GM18507 (cell line): ENCODE results near the gene TBCD.
A peak's percentile ranks its signal among the peaks of the same experiment; 100 is the strongest.

ENCODE experiments used
- DNase-seq: peaks from one replicate; pipeline ENCODE4 v3.0.0; 2011; ENCODE audit warnings: low read depth; ENCODE audit not compliant: insufficient read length; ENCODE audit errors: extremely low spot score
- FAIRE-seq: peaks from 2 replicates; lab custom pipeline; 2011; peaks lifted over from hg19 to GRCh38; lab: Jason Lieb, UNC

The TBCD gene

DNA sequence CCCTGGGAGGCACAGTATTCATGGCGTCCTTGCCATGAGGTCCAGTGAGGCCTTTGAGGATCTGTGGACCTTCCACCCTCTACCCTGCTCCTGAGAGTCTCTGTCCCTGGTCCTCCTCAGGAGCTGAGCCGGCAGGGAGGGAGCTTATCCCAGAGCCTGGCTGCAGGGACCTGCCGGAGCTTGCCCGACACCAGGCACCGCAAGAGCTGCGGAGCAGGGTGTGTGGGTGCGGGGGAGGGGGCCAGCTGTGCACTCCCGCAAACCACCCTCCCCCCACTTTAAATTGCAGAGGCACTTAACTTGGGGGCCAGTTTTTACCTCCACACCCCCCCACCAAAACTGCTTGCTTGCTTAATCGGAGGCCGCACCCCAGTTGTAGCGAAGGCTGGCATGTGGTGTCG, 88.6 kb downstream of the TBCD start:
- FAIRE-seq (no peak), DNase-seq (no peak)

DNA sequence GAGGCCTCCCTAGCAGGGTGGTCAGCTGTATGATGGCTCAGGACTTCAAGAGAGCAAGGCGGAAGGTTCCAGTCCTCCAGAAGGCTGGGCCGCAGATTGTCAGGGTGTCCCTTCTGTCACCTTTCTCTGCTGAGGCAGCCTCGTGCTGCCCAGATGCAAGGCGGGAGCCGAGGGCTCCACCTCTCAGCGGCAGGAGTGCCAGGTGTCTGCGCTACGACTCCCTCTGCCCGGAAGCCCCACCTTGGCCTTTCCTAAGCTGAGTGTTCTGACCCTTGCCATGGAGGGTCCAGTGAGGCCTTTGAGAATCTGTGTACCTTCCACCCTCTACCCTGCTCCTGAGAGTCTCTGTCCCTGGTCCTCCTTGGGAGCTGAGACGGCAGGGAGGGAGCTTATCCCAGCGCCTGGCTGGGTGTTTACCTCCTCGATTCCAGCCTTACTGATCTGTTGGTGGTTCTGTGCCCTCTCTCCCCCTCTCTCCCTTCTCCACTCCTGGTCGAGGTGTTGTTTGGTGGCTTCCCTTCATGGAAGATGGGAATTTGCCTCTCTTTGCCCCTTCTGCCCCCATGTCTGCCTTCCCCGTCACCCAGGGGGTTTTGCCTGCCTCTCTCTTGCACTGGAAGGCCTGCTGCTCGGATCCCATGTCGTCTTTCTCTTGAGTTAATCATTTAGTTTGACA, 90.2 kb downstream of the TBCD start:
- no peak for FAIRE-seq
- DNase-seq = no peak

DNA sequence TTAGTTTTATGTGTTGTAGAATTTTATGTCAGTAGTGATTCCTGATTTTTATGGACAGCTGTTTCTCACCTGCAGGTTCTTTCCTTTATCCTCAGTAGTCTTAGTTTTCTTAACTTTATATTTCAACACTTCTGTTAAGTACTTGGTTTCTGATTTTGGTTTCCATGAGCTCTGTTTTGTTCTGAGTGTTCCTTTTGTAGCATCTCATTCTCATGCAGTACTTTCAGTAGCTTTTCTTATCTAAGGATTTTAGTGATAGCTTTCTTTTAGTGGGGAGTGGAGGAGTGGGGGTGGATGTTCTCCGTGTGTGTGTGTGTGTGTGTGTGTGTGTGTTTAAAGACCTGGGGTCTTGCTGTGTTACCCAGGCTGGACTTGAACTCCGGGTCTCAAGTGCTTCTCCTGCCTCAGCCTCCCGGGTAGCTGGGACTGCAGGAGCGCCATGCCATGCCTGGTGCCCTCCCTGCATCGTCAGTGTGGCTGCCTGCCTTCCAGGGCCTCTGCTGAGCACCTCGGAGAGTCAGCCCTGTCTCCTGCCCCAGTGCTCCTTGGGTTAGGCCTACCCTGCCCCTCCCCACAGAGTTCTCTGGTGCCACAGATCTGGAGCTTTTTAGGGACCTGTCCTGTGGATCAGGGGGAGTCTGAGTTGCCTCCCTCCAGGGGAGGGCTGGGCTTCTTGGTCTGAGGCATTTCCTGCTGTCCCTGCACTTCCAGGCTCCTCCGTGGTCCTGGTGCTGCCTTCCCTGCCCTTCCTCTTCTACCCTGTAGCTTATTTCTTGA, 92.2 kb downstream of the TBCD start:
- no peak for FAIRE-seq
- no peak for DNase-seq

DNA sequence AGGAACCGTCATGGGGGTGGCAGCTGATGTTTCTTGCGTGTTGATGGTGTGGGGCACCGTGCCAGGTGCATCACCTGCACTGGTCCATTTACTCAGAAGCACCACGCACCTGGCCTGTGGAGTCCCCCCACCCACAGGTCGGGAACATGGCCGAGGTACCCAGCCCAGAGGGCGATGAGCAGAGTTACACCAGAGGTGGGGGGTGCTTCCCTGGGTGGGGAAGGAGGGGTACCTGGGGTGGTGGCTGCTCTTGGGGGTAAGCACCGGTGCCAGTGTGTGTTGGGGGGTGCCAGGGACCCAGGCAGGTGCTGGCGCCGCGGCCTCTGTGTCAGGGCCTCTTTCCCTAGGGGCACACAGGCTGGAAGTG, 92.9 kb downstream of the TBCD start:
- FAIRE-seq = no peak
- no peak for DNase-seq

DNA sequence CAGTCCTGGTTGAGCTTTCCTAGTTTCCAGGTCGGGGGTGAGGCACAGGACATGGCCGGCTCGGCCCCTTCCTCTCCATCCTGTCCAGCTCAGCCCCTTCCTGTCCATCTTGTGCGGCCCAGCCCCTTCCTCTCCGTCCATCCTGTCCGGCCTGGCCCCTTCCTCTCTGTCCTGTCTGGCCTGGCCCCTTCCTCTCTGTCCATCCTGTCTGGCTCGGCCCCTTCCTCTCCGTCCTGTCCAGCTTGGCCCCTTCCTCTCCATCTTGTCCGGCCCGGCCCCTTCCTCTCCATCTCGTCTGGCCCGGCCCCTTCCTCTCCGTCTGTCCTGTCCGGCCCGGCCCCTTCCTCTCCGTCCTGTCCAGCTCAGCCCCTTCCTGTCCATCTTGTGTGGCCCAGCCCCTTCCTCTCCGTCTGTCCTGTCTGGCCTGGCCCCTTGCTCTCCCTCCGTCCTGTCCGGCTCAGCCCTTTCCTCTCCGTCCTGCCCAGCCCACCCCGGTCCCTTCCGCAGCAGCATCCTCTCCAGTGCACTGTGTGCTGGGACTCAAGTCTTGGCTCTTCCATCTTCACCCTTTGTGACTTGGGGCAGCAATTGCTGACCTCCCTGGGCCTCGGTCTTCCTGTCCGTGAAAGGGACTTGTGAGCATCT, 93.4 kb downstream of the TBCD start:
- FAIRE-seq (no peak), DNase-seq (no peak)

GRCh38 chr17:82846061-82846691, 94.3 kb downstream of the TBCD start:
- DNase-seq (no peak), FAIRE-seq (no peak)

DNA sequence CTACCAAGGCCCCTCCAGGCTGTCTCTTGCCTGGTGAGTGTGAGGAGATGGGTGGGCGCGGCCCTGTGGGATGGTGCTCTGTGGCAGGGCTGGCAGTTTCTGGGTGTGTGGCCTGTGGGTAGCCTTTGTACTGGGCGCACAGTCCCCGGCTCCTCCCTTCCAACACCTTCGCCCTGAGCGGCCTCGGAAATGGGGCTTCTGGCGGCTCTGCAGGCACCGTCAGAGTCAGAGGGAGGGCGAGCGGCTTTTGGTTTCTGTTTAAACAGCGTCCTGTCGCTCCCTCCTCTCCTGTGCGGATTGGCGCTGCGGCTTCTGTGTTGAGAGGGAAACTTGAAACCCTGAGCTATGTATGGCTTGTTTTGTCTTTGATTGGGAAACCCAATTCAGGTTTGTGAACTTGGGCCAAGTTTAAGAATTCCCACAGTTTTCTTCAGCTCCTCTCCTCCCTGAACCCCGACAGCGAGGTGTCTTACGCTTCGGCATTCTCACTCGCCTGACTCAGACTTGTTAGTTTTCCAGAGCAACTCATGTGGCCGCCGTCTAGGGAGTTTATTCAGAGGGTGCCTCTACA, 96.2 kb downstream of the TBCD start:
- no peak for FAIRE-seq
- DNase-seq = no peak

GRCh38 chr17:82849076-82849945, 97.4 kb downstream of the TBCD start:
- FAIRE-seq = no peak
- DNase-seq = no peak

- FAIRE-seq = no peak
- no peak for DNase-seq
These were observed 99.5 kb downstream of the TBCD start for GRCh38 chr17:82851381-82851780.

GRCh38 chr17:82854226-82854625, 102.4 kb downstream of the TBCD start:
- DNase-seq (no peak), FAIRE-seq (no peak)

- no peak for FAIRE-seq
These were observed 104.5 kb downstream of the TBCD start for GRCh38 chr17:82856361-82856760.

DNA sequence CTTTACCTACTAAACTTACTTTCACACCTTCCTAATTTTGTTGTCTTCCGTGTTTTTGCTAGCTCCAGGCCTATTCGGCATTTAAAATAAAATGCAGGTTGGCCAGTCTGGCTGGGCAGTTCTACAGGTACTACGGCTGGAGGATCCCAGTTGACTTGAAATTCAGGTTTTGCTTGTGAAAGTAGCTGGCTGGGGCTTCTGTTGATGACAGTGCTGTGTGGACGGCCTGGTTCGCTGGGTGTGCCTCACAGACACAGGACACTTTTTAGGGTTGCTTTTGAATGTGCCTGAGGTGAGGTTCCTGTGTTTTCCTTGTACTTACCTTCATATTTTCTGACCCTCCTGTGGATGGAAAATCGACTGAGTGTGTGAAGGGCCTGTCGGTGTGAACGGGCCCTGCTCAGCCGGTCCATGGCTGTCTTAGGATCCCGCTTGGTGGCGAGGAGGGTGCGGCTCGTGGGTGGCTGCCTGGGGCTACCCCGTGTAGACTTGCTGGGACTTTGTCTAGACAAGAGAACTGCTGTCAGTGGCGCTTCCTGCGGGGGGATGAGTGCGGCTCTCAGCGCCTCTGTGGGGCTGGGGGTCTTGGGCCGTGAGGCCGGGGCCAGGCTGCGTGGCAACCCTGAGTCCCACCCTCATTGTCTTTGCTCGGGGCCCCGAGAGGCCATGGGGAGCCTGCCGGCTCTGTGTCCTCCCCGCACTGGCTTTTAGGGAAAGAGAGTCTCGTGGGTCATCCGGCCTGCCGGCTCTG, 106.7 kb downstream of the TBCD start:
- FAIRE-seq = no peak
- no peak for DNase-seq

More at GRCh38 chr17:82856361-82856760, 104.5 kb downstream of the TBCD start:
- no peak for DNase-seq

DNA sequence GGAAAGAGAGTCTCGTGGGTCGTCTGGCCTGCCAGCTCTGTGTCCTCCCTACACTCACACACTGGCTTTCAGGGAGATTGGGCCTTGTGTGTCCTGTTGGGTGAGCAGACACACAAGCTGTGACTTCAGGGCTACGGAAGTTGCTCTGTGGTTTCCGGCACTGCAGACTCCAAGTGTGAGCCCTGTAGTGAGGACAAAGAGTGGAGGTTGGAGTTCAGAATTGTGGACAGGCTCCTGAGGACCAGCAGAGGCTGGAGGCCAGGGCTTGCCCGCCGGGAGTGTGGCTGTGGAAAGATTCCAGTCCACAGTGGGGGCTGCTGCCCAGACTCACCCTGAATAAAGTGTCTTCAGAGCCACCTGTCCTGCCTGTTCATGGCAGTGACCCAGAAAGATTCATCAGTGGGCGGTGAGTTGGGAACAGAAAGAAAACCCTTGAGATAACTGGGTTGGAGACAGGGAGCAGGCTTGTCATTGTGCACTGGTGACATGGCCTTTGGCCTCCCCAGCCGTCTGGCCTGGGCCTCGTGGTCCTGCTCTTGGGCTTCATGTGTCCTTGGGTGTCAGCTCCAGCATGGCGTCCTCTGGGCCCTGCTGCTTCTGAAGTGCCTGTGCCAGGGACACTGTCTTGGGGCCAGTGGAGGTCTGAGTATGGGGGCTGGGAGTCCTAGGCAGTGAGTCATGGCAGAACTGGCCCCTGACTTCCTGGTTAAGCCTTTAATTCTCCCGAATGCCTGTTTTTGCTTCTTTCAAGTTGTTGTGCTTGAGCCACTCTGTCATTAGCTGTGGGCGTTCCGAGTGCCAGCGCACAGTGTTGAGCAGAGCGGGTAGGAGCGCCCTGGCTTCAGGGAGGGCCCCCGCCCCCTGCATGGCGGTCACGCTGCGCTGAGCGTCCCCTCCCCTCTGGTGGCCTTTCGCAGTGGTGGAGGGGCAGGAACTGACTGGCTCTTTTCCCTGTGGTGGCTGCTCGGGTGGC, 107.9 kb downstream of the TBCD start:
- no peak for FAIRE-seq
- DNase-seq = peak; percentile 17

DNA sequence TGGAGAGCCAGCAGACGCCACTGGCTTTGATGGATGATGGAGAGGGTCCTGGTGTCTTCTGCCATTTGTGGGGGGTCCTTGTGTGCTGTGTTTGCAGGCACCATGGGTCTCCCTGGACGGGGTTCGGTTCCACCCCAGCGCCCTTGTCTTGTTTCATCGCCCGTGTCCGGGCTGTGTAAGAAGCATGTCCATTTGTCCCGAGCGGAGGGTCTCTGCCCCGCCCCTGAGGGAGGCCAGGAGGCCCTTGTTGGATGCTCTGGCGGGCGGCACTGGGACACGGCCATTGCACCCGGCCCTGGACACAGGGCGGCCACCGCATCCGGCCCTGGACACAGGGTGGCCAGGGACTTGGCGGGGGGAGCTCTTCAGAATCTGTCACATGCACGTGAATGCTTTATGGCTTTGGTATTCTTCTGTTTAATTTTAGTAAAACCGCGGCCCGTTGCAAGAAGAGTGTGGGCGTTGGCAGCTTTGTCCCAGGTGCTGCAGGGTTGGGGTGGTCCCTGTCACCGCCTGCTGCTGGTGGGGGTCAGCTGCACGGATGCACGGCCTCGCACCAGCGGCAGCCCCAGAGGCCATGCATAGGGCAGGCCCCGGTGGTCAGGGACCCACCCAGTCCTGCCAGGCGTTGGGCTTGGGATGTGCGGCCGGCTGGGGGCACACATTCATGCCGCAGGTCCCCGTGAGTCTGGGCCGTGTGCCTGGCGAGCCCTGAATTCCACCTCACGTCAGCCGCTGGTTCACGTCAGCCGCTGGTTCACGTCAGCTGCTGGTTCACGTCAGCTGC, 108.9 kb downstream of the TBCD start:
- no peak for DNase-seq
- FAIRE-seq = no peak

GRCh38 chr17:82861393-82861775, 109.5 kb downstream of the TBCD start:
- DNase-seq (no peak), FAIRE-seq (no peak)

- DNase-seq = no peak
- no peak for FAIRE-seq
These were observed 110.3 kb downstream of the TBCD start for GRCh38 chr17:82862191-82862590.
